NOMO-1 treated with DMSO at 0.1 percent for 48 hours (cell line): Measurements from ENCODE around the gene HCFC1.

Experiments used
- DNase-seq: peaks from one replicate; lab custom pipeline; 2025; ENCODE audit not compliant: unreplicated experiment; lab: John Stamatoyannopoulos, UW

HCFC1 gene

GRCh38 chrX:153905481-153906095 is 66.0 kb downstream of the HCFC1 start:
- DNase-seq, result no peak

- no peak for DNase-seq
Measured at GRCh38 chrX:153903991-153904957, 67.3 kb downstream of the HCFC1 start, which contains the start of gene AVPR2. Gene AVPR2, plus strand, starts transcription at chrX:153904673. Its CDS starts 473 bp downstream, at chrX:153905146.

- no peak for DNase-seq
Measured at GRCh38 chrX:153903238-153903980, 68.2 kb downstream of the HCFC1 start.

- DNase-seq, result no peak
Measured at GRCh38 chrX:153902385-153902784, 69.2 kb downstream of the HCFC1 start.

- DNase-seq, result no peak
Measured at GRCh38 chrX:153901753-153902140, 69.9 kb downstream of the HCFC1 start.

- peak; percentile 84 for DNase-seq
Measured at GRCh38 chrX:153900831-153901752, 70.5 kb downstream of the HCFC1 start.

- no peak for DNase-seq
Measured at GRCh38 chrX:153897899-153898298, 73.7 kb downstream of the HCFC1 start.
